Sigmoid colon (tissue), 4 donors: ENCODE results near the gene ELOB.

Experiments
- EP300 ChIP-seq, 4 donors: sonication (generic); formaldehyde crosslinking; IDR thresholded peaks; one replicate each; pipeline ENCODE4 v1.6.1; 2017; ENCODE audit warnings: antibody characterized with exemption in 4 of 4
- POLR2A ChIP-seq, 2 donors: fragments of 450-650 bp; IDR thresholded peaks; one replicate each; pipeline ENCODE4 v1.6.1; 2016; ENCODE audit warnings: antibody characterized with exemption in 2 of 2, mild to moderate bottlenecking in 2 of 2, moderate library complexity in 2 of 2
- POLR2AphosphoS5 ChIP-seq, 4 donors: sonication (generic); formaldehyde crosslinking; IDR thresholded peaks; one replicate each; pipeline ENCODE4 v1.6.1; 2017; ENCODE audit warnings: antibody characterized with exemption in 4 of 4
- TF ChIP-seq, protein P1 (sequence below), 4 experiments: fragments of 450-650 bp in 3 of 4; fragments of 200-600 bp in 1 of 4; IDR thresholded peaks; one replicate each; pipeline ENCODE4 v1.5.1; 2016 to 2019; ENCODE audit warnings: antibody characterized with exemption in 4 of 4, mild to moderate bottlenecking in 3 of 4, moderate library complexity in 2 of 4

DNA sequence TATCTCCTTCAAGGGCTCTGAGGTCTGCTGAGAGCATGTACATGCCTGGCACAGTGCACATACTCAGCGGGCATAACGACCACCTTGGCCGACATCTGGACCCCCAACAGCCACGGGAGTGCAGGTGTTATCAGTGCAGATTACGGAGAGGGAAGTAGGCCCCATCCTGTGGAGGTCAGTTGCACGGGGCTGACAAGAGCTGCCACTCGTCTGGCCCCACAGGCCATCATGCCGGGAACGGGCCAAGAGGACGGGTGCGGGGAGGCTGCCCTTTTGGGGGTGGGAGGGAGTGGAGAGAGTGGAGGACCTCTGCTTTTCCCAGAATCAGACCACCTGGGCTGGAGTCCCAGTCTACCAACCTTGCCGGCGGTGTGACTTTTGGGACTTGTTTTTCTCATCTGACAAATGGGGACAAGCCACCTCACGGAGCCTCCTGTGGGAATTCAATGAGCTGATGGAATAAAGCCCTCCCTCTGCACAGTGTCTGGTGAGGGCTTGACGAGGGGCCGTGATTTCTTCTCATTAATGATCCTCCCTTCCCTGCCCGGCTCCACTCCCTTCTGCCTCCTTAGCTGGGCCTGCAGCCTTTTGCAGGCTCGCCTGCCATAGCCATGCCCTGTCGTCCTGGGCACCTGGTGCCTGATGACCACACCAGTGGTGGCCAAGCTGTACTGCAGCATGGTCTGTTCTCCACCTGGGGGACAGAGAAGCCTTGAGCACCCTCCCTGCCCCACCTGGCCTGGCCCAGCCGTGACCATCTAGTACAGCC is 5.7 kb upstream of the ELOB start:
- TF ChIP-seq POLR2A (IDR thresholded peaks at IDR 0.05) (no peak), POLR2AphosphoS5 (IDR thresholded peaks at IDR 0.05) (no peak), EP300 (IDR thresholded peaks at IDR 0.05) (no peak)
- TF ChIP-seq, protein P1, sequence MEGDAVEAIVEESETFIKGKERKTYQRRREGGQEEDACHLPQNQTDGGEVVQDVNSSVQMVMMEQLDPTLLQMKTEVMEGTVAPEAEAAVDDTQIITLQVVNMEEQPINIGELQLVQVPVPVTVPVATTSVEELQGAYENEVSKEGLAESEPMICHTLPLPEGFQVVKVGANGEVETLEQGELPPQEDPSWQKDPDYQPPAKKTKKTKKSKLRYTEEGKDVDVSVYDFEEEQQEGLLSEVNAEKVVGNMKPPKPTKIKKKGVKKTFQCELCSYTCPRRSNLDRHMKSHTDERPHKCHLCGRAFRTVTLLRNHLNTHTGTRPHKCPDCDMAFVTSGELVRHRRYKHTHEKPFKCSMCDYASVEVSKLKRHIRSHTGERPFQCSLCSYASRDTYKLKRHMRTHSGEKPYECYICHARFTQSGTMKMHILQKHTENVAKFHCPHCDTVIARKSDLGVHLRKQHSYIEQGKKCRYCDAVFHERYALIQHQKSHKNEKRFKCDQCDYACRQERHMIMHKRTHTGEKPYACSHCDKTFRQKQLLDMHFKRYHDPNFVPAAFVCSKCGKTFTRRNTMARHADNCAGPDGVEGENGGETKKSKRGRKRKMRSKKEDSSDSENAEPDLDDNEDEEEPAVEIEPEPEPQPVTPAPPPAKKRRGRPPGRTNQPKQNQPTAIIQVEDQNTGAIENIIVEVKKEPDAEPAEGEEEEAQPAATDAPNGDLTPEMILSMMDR (IDR thresholded peaks at IDR 0.05): no peak
